Astrocyte of the spinal cord (primary cell): ENCODE measurements around the gene AHCYL1.
A peak's percentile ranks its signal among the peaks of the same experiment; 100 is the strongest.

Experiments used
- DNase-seq: peaks from one replicate; pipeline ENCODE4 v3.0.0; 2011; ENCODE audit warnings: low read depth, low spot score
- H3K4me3 ChIP-seq: 2 replicates; pipeline ENCODE4 v1.5.1; 2011; ENCODE audit warnings: low read depth, mild to moderate bottlenecking, low read length, moderate library complexity
- in situ Hi-C: cut with HindIII; loops from 2 replicates; pipeline ENCODE4 v1.10.0; 2017; ENCODE audit warnings: low sequenced_read_pairs
- TF ChIP-seq, protein P1 (sequence below): IDR thresholded peaks from 2 replicates; pipeline ENCODE4 v1.5.1; 2012; ENCODE audit warnings: low read depth, mild to moderate bottlenecking, low read length, inconsistent platforms

Gene AHCYL1

DNA sequence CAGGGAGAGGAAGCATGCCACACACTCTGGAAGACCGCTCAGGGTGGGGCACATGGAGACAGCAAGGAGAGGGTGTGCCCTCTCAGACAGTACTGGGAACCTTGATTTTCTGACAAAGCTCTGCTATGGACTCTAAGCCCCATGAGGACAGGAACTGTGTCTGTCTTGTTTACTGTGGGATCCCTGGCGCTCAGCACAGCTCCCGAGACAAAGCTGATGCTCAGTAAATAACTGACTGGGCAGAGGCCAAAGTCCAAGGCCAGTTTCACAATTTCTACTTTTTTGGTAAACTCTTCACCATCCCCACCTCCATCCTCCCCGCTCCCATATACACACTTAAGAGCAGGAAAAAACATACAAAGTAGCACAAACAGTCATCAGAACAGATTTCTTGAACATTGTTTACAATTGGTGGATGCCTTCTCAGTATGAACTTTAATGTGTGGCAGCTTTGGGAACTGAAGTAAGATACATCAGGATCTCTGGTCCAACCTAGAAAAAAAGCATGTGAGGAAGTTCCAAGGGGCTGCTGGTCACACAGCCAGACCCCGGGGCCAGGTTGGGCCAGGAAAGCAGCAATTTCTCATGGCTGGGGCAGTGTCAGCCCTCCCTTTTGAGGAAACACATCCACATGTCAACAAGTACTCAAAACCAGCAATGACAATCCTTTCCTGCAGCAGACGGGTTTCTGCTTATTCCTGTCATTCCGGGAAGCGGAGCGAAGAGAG lies 5.6 kb upstream of the AHCYL1 start:
- H3K4me3 ChIP-seq = no peak overlapping the region
- no peak for DNase-seq
- TF ChIP-seq, protein P1, sequence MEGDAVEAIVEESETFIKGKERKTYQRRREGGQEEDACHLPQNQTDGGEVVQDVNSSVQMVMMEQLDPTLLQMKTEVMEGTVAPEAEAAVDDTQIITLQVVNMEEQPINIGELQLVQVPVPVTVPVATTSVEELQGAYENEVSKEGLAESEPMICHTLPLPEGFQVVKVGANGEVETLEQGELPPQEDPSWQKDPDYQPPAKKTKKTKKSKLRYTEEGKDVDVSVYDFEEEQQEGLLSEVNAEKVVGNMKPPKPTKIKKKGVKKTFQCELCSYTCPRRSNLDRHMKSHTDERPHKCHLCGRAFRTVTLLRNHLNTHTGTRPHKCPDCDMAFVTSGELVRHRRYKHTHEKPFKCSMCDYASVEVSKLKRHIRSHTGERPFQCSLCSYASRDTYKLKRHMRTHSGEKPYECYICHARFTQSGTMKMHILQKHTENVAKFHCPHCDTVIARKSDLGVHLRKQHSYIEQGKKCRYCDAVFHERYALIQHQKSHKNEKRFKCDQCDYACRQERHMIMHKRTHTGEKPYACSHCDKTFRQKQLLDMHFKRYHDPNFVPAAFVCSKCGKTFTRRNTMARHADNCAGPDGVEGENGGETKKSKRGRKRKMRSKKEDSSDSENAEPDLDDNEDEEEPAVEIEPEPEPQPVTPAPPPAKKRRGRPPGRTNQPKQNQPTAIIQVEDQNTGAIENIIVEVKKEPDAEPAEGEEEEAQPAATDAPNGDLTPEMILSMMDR = no peak
- in situ Hi-C loops = no loop called here

DNA sequence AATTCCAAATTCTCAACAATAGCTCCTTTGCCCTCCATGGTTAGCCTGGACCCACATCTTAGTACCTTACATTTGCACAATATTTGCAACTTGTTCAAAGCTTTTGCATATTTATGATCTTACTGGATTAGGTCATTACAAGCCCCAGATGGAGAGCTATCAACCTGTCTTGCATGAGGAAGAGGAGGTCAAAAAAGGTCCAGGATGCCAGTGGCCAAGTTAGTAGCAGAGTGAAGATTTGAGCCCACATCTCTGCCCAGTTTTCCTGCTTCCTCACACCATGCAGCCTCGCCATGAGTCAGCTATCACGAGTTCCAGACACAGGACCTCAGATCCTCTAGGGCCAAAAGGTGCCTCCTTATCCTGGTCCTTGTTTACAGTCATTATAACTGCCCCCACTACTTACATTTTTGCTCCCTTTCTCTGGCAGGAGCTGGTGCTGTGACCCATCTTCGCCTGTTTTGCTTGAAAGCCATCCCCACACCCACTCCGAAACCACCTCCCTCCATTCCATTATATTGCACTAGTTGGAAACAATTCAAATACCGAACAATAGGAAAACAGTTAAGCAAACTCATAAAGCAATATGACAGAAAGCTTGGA lies 5.0 kb upstream of the AHCYL1 start:
- H3K4me3 ChIP-seq = no peak overlapping the region
- in situ Hi-C loops = no loop called here
- DNase-seq = peak; percentile 20
- TF ChIP-seq, protein P1 = no peak

DNA sequence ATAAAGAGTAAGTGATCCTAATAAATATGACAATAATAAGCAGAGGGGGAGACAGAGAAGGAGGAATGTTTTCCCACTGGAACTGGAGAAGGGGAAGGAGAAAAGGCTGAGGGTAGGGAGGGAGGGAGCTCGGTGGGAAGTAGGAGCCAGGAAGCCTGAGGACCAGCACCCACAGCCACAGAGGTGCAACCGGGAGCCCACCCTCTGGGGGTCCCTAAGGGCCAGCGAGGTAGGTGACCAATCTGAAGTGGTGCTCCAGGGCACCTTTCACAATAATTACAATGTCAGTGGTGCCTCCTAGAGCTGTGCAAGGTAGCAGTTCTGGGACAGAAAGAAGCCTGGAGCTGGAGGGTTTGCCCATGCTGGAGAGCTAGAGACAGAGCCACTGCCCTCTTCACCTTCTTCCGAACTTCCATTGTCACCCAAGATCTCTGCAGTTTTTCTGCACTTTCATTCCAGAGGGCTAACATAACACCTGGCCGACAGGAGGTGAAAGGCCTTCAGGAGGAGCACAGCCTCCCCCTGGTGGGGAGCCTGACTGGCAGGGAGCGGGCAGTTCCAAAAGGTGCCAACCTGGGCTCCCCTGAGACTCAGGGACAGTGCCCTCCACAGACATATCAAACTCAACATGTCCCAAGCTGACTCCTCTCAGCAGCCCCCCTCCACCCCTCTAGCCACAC lies 4.1 kb upstream of the AHCYL1 start:
- DNase-seq = no peak

DNA sequence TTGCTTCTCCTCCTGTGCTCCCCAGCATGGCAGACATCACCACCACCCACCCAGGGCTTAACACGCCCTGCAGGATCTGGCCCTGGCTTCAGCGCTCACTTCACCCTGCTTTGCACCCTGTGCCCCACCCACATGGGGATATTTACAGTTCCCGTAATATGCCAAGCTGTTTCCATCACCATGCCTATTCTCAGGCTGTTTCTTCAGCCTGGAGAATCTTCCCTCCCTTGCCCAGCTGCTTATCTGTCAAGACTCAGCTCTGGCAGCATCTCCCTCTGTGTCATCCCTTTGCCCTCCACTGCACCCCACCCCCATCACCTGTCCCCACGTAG lies 3.6 kb upstream of the AHCYL1 start:
- in situ Hi-C loops = no loop called here
- H3K4me3 ChIP-seq = no peak overlapping the region

More for the DNA sequence above, 4.1 kb upstream of the AHCYL1 start:
- no peak overlapping the region for H3K4me3 ChIP-seq
- in situ Hi-C loops = no loop called here
- TF ChIP-seq, protein P1 = peak; percentile 65

DNA sequence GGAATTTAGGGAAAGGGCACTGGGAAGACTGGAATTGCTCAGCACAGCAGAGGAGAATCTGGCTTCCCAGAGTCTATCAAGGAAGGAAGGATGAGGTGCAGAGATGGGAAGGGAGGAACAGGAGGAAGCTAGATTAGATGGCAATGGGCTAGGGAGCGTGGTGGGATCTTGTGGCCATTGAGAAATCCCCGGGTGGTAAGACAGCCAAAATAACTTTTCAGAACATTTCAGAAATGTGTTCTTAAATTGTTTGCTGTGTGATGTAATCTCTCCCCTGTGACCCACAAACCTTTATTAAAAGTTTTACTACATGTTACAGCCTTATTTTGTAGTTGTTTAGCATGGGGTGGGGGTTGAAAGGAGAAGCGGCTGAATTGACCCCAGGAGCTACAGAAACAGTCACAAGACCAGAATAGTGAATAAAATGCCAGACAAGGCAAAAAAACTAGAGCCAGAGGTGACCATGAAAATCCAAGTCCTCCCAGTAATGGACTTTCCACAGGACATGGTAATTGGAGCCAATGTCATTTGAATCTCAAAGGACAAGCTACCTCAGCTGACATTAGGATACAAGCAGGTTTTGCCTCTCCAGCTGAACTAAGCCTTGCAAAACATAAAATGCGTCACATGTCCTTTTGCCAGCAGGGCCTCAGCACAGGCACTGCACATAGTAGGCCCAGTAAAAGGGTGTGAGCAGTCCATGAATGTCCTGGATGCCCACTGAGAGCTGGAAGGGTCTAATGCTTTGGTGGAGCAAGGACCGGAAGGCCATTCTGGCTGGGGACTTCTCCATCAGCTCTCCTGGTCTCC lies 980 bp upstream of the AHCYL1 start:
- no peak overlapping the region for H3K4me3 ChIP-seq
- no peak for DNase-seq
- in situ Hi-C loops = no loop called here
- TF ChIP-seq, protein P1 = no peak

More for the DNA sequence above, 3.6 kb upstream of the AHCYL1 start:
- no peak for DNase-seq
- TF ChIP-seq, protein P1 = no peak

DNA sequence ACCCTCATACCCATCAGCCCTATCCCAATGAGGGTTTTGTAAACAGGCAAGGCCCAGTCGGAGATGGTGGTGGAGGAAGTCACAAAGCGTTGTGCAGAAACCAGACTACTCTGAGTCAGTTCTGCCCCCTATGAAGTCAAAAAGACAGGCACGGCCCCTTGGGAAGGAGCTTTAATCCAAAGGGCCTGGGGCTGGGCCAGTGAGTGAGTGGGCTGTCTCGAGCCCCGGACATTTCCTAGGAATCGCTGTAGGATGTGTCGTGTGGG lies 442 bp upstream of the AHCYL1 start:
- in situ Hi-C loops = no loop called here
- DNase-seq = no peak
- no peak overlapping the region for H3K4me3 ChIP-seq
- TF ChIP-seq, protein P1 = no peak
